AG04449 (cell line): Measurements from ENCODE around the gene IKBIP.

Experiments
- CTCF ChIA-PET: fragments of 350-600 bp; formaldehyde crosslinking; extraction: SDS; loops from one replicate; lab custom pipeline; 2021; ENCODE audit warnings: antibody characterized with exemption; lab: Yijun Ruan, JAX
- POLR2A ChIA-PET: fragments of 400-600, 350-600 bp; formaldehyde crosslinking; extraction: SDS; loops from one replicate; lab custom pipeline; 2020; ENCODE audit warnings: antibody characterized with exemption, inconsistent platforms; lab: Yijun Ruan, JAX
- DNase-seq: peaks from one replicate; pipeline ENCODE4 v3.0.0-alpha.2; 2010; ENCODE audit warnings: low read depth, low spot score
- H3K4me3 ChIP-seq: 2 replicates; pipeline ENCODE4 v1.5.1; 2011; ENCODE audit warnings: low read depth, mild to moderate bottlenecking, control low read depth, low read length
- CTCF ChIP-seq: IDR thresholded peaks from one replicate; pipeline ENCODE4 v1.5.1; 2011; ENCODE audit warnings: mild to moderate bottlenecking, moderate library complexity, low read length, control low read depth, inconsistent platforms; ENCODE audit not compliant: insufficient read depth; ENCODE audit errors: missing control alignments

The IKBIP gene

DNA sequence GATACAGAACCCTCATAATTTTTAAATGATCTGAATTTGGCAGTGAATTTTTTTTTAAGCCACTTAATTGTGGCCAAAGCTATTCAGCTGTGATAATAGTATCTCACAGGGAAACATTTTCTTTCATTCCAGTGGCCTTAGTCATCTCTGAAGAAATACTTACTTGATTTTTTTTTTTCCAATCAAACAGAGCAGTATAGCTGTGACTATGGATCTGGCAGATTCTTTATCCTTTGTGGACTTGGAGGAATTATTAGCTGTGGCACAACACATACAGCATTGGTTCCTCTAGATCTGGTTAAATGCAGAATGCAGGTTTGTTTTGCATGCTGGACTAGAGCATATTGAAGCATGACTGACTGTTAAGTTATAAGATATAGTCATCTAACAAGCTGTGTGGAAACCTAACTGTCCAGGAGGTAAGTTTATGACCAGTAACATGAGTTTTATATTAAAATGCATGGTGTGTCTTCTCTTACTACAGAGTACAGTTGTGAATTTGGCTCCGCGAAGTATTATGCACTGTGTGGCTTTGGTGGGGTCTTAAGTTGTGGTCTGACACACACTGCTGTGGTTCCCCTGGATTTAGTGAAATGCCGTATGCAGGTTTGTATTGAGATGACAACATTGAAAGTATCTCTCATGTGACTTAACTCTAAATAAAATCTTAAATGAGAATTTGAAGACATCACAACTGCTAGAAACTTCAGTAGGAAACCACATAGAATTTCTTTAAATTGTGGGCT lies 49.2 kb downstream of the IKBIP start:
- POLR2A ChIA-PET = interaction anchor here (0.8 to 3.8 kb wide), 3 partner anchors 9 to 20 kb away, joined by 3 to 22 read pairs (median 3); no protein-coding TSS in a partner anchor

GRCh38 chr12:98594050-98594835 lies 50.3 kb downstream of the IKBIP start:
- ChIA-PET CTCF (interaction anchor here (1.0 to 4.2 kb wide), 7 partner anchors 14 to 169 kb away, joined by 3 to 43 read pairs (median 3); no protein-coding TSS in a partner anchor), POLR2A (interaction anchor here (0.8 to 3.8 kb wide), 5 partner anchors 8 to 79 kb away, joined by 4 to 22 read pairs (median 5); partner anchors contain the start of genes APAF1, IKBIP and TMPO)
- DNase-seq = no peak
- peak overlapping the region; percentile 95 for H3K4me3 ChIP-seq
- TF ChIP-seq CTCF = no peak

More for the DNA sequence above, 49.2 kb downstream of the IKBIP start:
- TF ChIP-seq CTCF = no peak
- CTCF ChIA-PET = interaction anchor here (1.0 to 4.2 kb wide), 6 partner anchors 29 to 105 kb away, joined by 3 to 43 read pairs (median 3); no protein-coding TSS in a partner anchor
- peak overlapping the region; percentile 95 for H3K4me3 ChIP-seq
- peak; percentile 26 for DNase-seq

GRCh38 chr12:98593351-98594049 lies 51.1 kb downstream of the IKBIP start, which contains the start of gene SLC25A3:
TSS of gene SLC25A3 (plus strand) at chr12:98593686. CDS start at chr12:98593979, 293 bp downstream.
- DNase-seq = peak; percentile 85
- no peak for TF ChIP-seq CTCF
- H3K4me3 ChIP-seq = peak within 1 kb of the TSS; percentile 95
- ChIA-PET POLR2A (interaction anchor here (0.7 to 3.8 kb wide), 6 partner anchors 9 to 51 kb away, joined by 3 to 22 read pairs (median 5); partner anchors contain the start of genes APAF1 and IKBIP), CTCF (interaction anchor here (1.0 to 4.2 kb wide), 7 partner anchors 14 to 176 kb away, joined by 3 to 43 read pairs (median 4); no protein-coding TSS in a partner anchor)

DNA sequence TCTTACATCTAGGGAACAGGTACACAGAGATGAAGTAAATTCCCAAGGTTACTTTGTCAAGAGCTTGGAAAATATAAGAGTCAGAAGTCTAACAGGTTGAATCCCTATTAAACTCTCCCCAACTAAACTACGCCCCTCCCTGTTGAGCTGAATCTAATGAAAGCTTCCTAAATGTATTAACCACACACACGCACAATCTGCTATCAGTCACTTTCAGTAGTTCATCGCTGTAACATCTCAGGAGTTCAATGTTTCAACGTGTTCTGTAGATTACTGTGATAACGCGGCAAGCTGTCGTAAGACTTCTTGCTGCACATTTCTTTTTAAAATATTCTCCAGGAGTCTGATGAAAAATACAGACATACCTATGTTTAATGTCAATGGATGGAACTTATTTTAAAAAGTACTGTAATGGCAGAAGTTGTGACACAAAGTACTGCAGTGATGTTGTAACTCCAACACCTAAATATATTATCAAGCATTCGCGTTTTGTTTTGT lies 51.7 kb downstream of the IKBIP start:
- CTCF ChIA-PET = interaction anchor here (1.0 to 4.2 kb wide), 3 partner anchors 26 to 175 kb away, joined by 3 to 43 read pairs (median 6); no protein-coding TSS in a partner anchor
- TF ChIP-seq CTCF = no peak
- H3K4me3 ChIP-seq = peak overlapping the region; percentile 55
- POLR2A ChIA-PET = interaction anchor here (0.7 to 3.8 kb wide), 6 partner anchors 8 to 52 kb away, joined by 3 to 22 read pairs (median 5); partner anchors contain the start of genes APAF1 and IKBIP
- DNase-seq = no peak

- CTCF ChIA-PET = interaction anchor here (1.1 to 6.2 kb wide), 3 partner anchors 25 to 163 kb away, joined by 3 to 37 read pairs (median 5); no protein-coding TSS in a partner anchor
- peak; percentile 45 for DNase-seq
- POLR2A ChIA-PET = no interaction called here
These were observed 53.4 kb downstream of the IKBIP start for GRCh38 chr12:98591209-98591608.

More at GRCh38 chr12:98591209-98591608, 53.4 kb downstream of the IKBIP start:
- H3K4me3 ChIP-seq = no peak overlapping the region
- peak; percentile 19 for TF ChIP-seq CTCF
